ENCODE data around the gene DCLRE1B.
A peak's percentile ranks its signal among the peaks of the same experiment; 100 is the strongest.

DCLRE1B gene

GRCh38 chr1:113928941-113929749 is 24.0 kb downstream of the DCLRE1B start, which contains the start of gene HIPK1:
TSS of gene HIPK1 (plus strand) at chr1:113929324.
- peak; percentile 50; the same call in 1 of the 2 replicates for TF ChIP-seq TSHZ2 (CRISPR knock-in tag; IDR thresholded peaks at IDR 0.05)
- no peak for TF ChIP-seq ZC3H10 (CRISPR knock-in tag; IDR thresholded peaks at IDR 0.05)
- TF ChIP-seq PATZ1 (CRISPR knock-in tag; IDR thresholded peaks at IDR 0.05; ENCODE audit: borderline replicate concordance) = no peak
- TF ChIP-seq ZFP3 (CRISPR knock-in tag; IDR thresholded peaks at IDR 0.05) = 0 out of 2 replicates have a peak, but pooled peaks have one; percentile 46
- TF ChIP-seq, protein P1, sequence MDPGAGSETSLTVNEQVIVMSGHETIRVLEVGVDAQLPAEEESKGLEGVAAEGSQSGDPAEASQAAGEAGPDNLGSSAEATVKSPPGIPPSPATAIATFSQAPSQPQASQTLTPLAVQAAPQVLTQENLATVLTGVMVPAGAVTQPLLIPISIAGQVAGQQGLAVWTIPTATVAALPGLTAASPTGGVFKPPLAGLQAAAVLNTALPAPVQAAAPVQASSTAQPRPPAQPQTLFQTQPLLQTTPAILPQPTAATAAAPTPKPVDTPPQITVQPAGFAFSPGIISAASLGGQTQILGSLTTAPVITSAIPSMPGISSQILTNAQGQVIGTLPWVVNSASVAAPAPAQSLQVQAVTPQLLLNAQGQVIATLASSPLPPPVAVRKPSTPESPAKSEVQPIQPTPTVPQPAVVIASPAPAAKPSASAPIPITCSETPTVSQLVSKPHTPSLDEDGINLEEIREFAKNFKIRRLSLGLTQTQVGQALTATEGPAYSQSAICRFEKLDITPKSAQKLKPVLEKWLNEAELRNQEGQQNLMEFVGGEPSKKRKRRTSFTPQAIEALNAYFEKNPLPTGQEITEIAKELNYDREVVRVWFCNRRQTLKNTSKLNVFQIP (CRISPR knock-in tag; IDR thresholded peaks at IDR 0.05; ENCODE audit: borderline replicate concordance, low read depth) = no peak
- ATAC-seq = peak; percentile 84

DNA sequence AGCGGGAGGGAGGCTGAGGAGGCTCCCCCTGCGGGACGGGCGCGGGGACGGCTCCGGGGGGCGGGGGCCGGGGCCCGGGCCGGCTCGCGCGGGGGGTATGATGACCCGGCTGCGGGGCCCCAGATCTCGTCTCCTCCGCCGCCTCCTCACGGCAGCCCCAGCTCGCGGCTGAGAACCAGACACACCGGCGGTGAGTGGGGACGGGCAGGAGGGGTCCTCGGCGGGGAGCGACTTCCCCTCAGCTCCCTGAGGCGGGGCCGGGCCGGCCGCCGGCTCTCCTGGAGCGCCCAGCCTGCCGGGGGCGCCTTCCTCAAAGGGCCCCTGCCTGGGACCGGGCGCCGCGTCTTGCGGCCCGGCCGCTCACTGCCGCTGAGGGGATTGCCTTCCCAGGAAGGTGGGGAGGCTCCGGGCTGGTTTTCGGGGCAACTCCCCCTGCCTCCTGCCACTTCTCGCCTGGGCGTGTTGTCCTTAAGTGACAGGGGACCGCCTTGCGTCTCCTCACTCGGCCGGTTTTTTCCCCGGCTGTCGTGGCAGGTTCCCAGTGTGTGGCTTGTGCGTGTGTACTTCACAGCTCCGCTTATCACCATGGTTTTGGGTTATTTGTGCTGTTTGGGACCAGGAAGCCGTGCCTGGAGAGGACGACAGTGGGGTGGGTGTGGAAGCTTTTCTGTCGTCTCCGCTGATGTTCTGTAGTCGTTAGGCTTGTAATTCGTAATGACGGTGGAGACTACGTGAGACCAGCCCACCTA is 24.8 kb downstream of the DCLRE1B start:
- peak; percentile 55 for ATAC-seq
- TF ChIP-seq GLIS3 (CRISPR knock-in tag; IDR thresholded peaks at IDR 0.05) (no peak), CSDC2 (CRISPR knock-in tag; IDR thresholded peaks at IDR 0.05) (no peak), ZFP30 (CRISPR knock-in tag; IDR thresholded peaks at IDR 0.05) (no peak), ZFP3 (CRISPR knock-in tag; IDR thresholded peaks at IDR 0.05) (0 out of 2 replicates have a peak, but pooled peaks have one; percentile 18)
- TF ChIP-seq, protein P2, sequence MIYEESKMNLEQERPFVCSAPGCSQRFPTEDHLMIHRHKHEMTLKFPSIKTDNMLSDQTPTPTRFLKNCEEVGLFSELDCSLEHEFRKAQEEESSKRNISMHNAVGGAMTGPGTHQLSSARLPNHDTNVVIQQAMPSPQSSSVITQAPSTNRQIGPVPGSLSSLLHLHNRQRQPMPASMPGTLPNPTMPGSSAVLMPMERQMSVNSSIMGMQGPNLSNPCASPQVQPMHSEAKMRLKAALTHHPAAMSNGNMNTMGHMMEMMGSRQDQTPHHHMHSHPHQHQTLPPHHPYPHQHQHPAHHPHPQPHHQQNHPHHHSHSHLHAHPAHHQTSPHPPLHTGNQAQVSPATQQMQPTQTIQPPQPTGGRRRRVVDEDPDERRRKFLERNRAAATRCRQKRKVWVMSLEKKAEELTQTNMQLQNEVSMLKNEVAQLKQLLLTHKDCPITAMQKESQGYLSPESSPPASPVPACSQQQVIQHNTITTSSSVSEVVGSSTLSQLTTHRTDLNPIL (CRISPR knock-in tag; IDR thresholded peaks at IDR 0.05; ENCODE audit: low read depth) = no peak

GRCh38 chr1:113930499-113931161 is 25.5 kb downstream of the DCLRE1B start:
- ATAC-seq = peak; percentile 72
- TF ChIP-seq SNAI2 (CRISPR knock-in tag; IDR thresholded peaks at IDR 0.05) (no peak), ZC3H10 (CRISPR knock-in tag; IDR thresholded peaks at IDR 0.05) (no peak), ZNF8 (CRISPR knock-in tag; IDR thresholded peaks at IDR 0.05) (no peak), PATZ1 (CRISPR knock-in tag; IDR thresholded peaks at IDR 0.05; ENCODE audit: borderline replicate concordance) (peak; percentile 35; the same call in 1 of the 2 replicates), RARB (CRISPR knock-in tag; IDR thresholded peaks at IDR 0.05) (no peak)

DNA sequence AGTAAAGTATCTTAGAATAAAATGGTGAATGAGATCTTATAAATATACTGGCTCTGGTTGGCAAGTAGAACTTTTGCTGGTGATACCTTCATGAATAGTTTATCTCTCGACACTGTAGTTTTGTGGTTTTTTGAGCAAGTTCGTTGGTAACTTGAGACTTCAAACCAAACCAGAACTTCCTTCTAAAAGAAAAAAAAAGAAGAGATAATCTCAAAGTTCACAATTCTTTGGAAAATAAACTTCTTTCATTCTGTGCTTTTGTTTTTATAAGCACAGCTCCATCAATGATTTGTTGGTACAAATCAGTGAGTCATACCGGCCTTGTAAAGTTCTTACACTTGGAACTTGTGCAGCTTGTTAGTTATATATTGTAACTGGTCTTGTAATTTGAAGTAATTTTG is 26.3 kb downstream of the DCLRE1B start:
- no peak for ATAC-seq
- TF ChIP-seq ZNF70 (CRISPR knock-in tag; IDR thresholded peaks at IDR 0.05) = no peak
- TF ChIP-seq GLIS3 (CRISPR knock-in tag; IDR thresholded peaks at IDR 0.05) = no peak
- TF ChIP-seq SNAI2 (CRISPR knock-in tag; IDR thresholded peaks at IDR 0.05) = no peak
- no peak for TF ChIP-seq ZNF565 (CRISPR knock-in tag; conservative IDR thresholded peaks at IDR 0.05; ENCODE audit: low read depth)
- TF ChIP-seq ZC3H10 (CRISPR knock-in tag; IDR thresholded peaks at IDR 0.05) = no peak
- TF ChIP-seq, protein P1 (CRISPR knock-in tag; IDR thresholded peaks at IDR 0.05; ENCODE audit: borderline replicate concordance, low read depth) = no peak
- TF ChIP-seq ZNF8 (CRISPR knock-in tag; IDR thresholded peaks at IDR 0.05) = no peak
- no peak for TF ChIP-seq BACH2 (CRISPR knock-in tag; IDR thresholded peaks at IDR 0.05; ENCODE audit: borderline replicate concordance)
- TF ChIP-seq PATZ1 (CRISPR knock-in tag; IDR thresholded peaks at IDR 0.05; ENCODE audit: borderline replicate concordance) = no peak
- TF ChIP-seq ISL1 (CRISPR knock-in tag; IDR thresholded peaks at IDR 0.05) = no peak
- TF ChIP-seq PPARA (CRISPR knock-in tag; IDR thresholded peaks at IDR 0.05; ENCODE audit: borderline replicate concordance) = no peak

Measured in SK-N-SH treated with all-trans-retinoic acid at 6 μM for 48 hours (cell line).